Measurements from ENCODE around the gene SNRNP70.
"Not testable (repeated sequence)": the region's sequence is repeated elsewhere in the genome, so short reads cannot be mapped to it uniquely, and the experiment has no call there.

The SNRNP70 gene

GRCh38 chr19:49085020-49085867, at the start of gene SNRNP70:
TSS of gene SNRNP70 (plus strand) at chr19:49085451. CDS start at chr19:49086415, 964 bp downstream.
- peak; percentile 98 for DNase-seq (ENCODE audit: low spot score)

- DNase-seq (ENCODE audit: low spot score), result peak; percentile 48
Measured at GRCh38 chr19:49036815-49037214, 48.4 kb upstream of the SNRNP70 start, which contains the start of gene CGB1. TSS of gene CGB1 (minus strand) at chr19:49036895. CDS start at chr19:49036711, 184 bp downstream.

- not testable (repeated sequence) for DNase-seq (ENCODE audit: low spot score)
Measured at GRCh38 chr19:49038111-49038510, 47.1 kb upstream of the SNRNP70 start.

- not testable (repeated sequence) for DNase-seq (ENCODE audit: low spot score)
Measured at GRCh38 chr19:49038557-49039276, 46.5 kb upstream of the SNRNP70 start.

- DNase-seq (ENCODE audit: low spot score), result not testable (repeated sequence)
Measured at GRCh38 chr19:49039736-49040135, 45.5 kb upstream of the SNRNP70 start.

- no peak for DNase-seq (ENCODE audit: low spot score)
Measured at GRCh38 chr19:49042177-49042576, 43.1 kb upstream of the SNRNP70 start.

GRCh38 chr19:49042666-49043065, 42.6 kb upstream of the SNRNP70 start:
- DNase-seq (ENCODE audit: low spot score), result not testable (repeated sequence)

GRCh38 chr19:49043548-49043947, 41.7 kb upstream of the SNRNP70 start, which contains the start of gene CGB5:
TSS of gene CGB5 (plus strand) at chr19:49043848. CDS start at chr19:49044210, 362 bp downstream.
- DNase-seq (ENCODE audit: low spot score), result not testable (repeated sequence)

GRCh38 chr19:49049011-49049410, 36.2 kb upstream of the SNRNP70 start, which contains the start of gene CGB8:
TSS of gene CGB8 (minus strand) at chr19:49049111. CDS start at chr19:49048739, 372 bp downstream.
- not testable (repeated sequence) for DNase-seq (ENCODE audit: low spot score)

GRCh38 chr19:49049834-49050233, 35.4 kb upstream of the SNRNP70 start:
- DNase-seq (ENCODE audit: low spot score), result not testable (repeated sequence)

GRCh38 chr19:49050376-49051033, 34.7 kb upstream of the SNRNP70 start:
- not testable (repeated sequence) for DNase-seq (ENCODE audit: low spot score)

GRCh38 chr19:49056101-49056901, 28.9 kb upstream of the SNRNP70 start:
- peak; percentile 32 for DNase-seq (ENCODE audit: low spot score)

GRCh38 chr19:49056902-49057596, 28.2 kb upstream of the SNRNP70 start:
- not testable (repeated sequence) for DNase-seq (ENCODE audit: low spot score)

GRCh38 chr19:49057636-49058234, 27.5 kb upstream of the SNRNP70 start, which contains the start of gene CGB7:
TSS of gene CGB7 (minus strand) at chr19:49057749. CDS start at chr19:49055375, 2,374 bp downstream.
- no peak for DNase-seq (ENCODE audit: low spot score)

GRCh38 chr19:49058562-49058961, 26.7 kb upstream of the SNRNP70 start:
- DNase-seq (ENCODE audit: low spot score), result no peak

- DNase-seq (ENCODE audit: low spot score), result no peak
Measured at GRCh38 chr19:49059053-49059452, 26.2 kb upstream of the SNRNP70 start.

- DNase-seq (ENCODE audit: low spot score), result no peak
Measured at GRCh38 chr19:49061000-49061399, 24.3 kb upstream of the SNRNP70 start.

- DNase-seq (ENCODE audit: low spot score), result no peak
Measured at GRCh38 chr19:49061445-49061844, 23.8 kb upstream of the SNRNP70 start.

- DNase-seq (ENCODE audit: low spot score), result no peak
Measured at GRCh38 chr19:49064029-49064629, 21.1 kb upstream of the SNRNP70 start.
